OCI-LY1 (cell line): ENCODE data around the gene NOXA1.

Experiments used
- H2AFZ ChIP-seq: fragments of 200-600 bp; sonication (generic), shearing (Covaris generic); 2 replicates; pipeline ENCODE4 v1.6.0; 2014; ENCODE audit warnings: antibody characterized with exemption, mild to moderate bottlenecking, low read length
- H3F3A ChIP-seq: fragments of 200-600 bp; sonication (generic), shearing (Covaris generic); 2 replicates; pipeline ENCODE4 v1.6.0; 2014; ENCODE audit warnings: mild to moderate bottlenecking, antibody characterized with exemption, low read length, moderate library complexity; ENCODE audit not compliant: insufficient read depth
- H3K27ac ChIP-seq: fragments of 200-600 bp; sonication (generic); 2 replicates; pipeline ENCODE4 v1.5.1; 2014; ENCODE audit warnings: low read length, mixed run types, mild to moderate bottlenecking, low read depth; ENCODE audit not compliant: poor library complexity, severe bottlenecking
- H3K27me3 ChIP-seq: fragments of 200-600 bp; sonication (generic); 2 replicates; pipeline ENCODE4 v1.6.0; 2014; ENCODE audit warnings: antibody characterized with exemption, mild to moderate bottlenecking, low read length, moderate library complexity; ENCODE audit not compliant: insufficient read depth
- H3K36me3 ChIP-seq: fragments of 200-600 bp; sonication (generic); 2 replicates; pipeline ENCODE4 v1.6.1; 2014; ENCODE audit warnings: mild to moderate bottlenecking, antibody characterized with exemption, low read length, moderate library complexity, mixed read lengths; ENCODE audit not compliant: insufficient read depth
- H3K4me1 ChIP-seq: fragments of 200-600 bp; sonication (generic); 2 replicates; pipeline ENCODE4 v1.5.1; 2014; ENCODE audit warnings: mild to moderate bottlenecking, low read length, moderate library complexity; ENCODE audit not compliant: insufficient read depth, severe bottlenecking
- H3K4me2 ChIP-seq: fragments of 200-600 bp; sonication (generic), shearing (Covaris generic); 2 replicates; pipeline ENCODE4 v1.6.1; 2014; ENCODE audit warnings: low read length
- H3K4me3 ChIP-seq: fragments of 200-600 bp; sonication (generic); 2 replicates; pipeline ENCODE4 v1.5.1; 2014; ENCODE audit warnings: low read length, low read depth, mild to moderate bottlenecking, mixed read lengths; ENCODE audit not compliant: poor library complexity, severe bottlenecking
- H3K79me2 ChIP-seq: fragments of 200-600 bp; shearing (Covaris generic); 2 replicates; pipeline ENCODE4 v1.6.1; 2016; ENCODE audit warnings: mixed run types, low read length, mixed read lengths; ENCODE audit not compliant: insufficient read depth
- H3K9ac ChIP-seq: fragments of 200-600 bp; sonication (generic), shearing (Covaris generic); 2 replicates; pipeline ENCODE4 v1.6.1; 2014; ENCODE audit warnings: mild to moderate bottlenecking, low read length, mixed read lengths
- H3K9me2 ChIP-seq: fragments of 200-600 bp; sonication (generic), shearing (Covaris generic); 2 replicates; pipeline ENCODE4 v1.6.1; 2014; ENCODE audit warnings: low read depth, mild to moderate bottlenecking, low read length, mixed read lengths
- H3K9me3 ChIP-seq: fragments of 200-600 bp; shearing (Covaris generic); 2 replicates; pipeline ENCODE4 v1.6.1; 2014; ENCODE audit warnings: low read length, mixed read lengths
- H4K20me1 ChIP-seq: fragments of 200-600 bp; sonication (generic), shearing (Covaris generic); 2 replicates; pipeline ENCODE4 v1.6.0; 2016; ENCODE audit warnings: mild to moderate bottlenecking, low read length; ENCODE audit not compliant: insufficient read depth
- CTCF ChIP-seq: fragments of 200-600 bp; sonication (generic), shearing (Covaris generic); IDR thresholded peaks from 2 replicates; pipeline ENCODE4 v1.5.1; 2017; ENCODE audit warnings: mild to moderate bottlenecking, antibody characterized with exemption, low read length, moderate library complexity, mixed read lengths
- EZH2 ChIP-seq: fragments of 200-600 bp; sonication (generic), shearing (Covaris generic); IDR thresholded peaks from 2 replicates; pipeline ENCODE4 v1.8.0; 2017; ENCODE audit warnings: borderline replicate concordance, mixed run types, mild to moderate bottlenecking, antibody characterized with exemption, low read length, moderate library complexity, mixed read lengths

Gene NOXA1

GRCh38 chr9:137477778-137478612 is 54.8 kb downstream of the NOXA1 start:
- H3K27ac ChIP-seq: no peak overlapping the region
- no peaks in the 10 kb centered on the region; the same call in 1 of the 2 replicates for H3K27me3 ChIP-seq

GRCh38 chr9:137478613-137478961 is 55.4 kb downstream of the NOXA1 start:
- Histone ChIP-seq H3K79me2 (no peaks in the 10 kb centered on the region), H3K27me3 (no peaks in the 10 kb centered on the region; the same call in 1 of the 2 replicates), H3K9me2 (no peaks in the 10 kb centered on the region), H2AFZ (no peak overlapping the region), H3K9me3 (peaks cover 8% of the 10 kb centered on the region; the same call in 1 of the 2 replicates), H3K4me3 (no peak overlapping the region), H4K20me1 (no peaks in the 10 kb centered on the region), H3K9ac (no peak overlapping the region), H3K27ac (no peak overlapping the region), H3K36me3 (no peaks in the 10 kb centered on the region), H3K4me1 (no peaks in the 10 kb centered on the region), H3F3A (no peaks in the 10 kb centered on the region), H3K4me2 (no peak overlapping the region)
- TF ChIP-seq CTCF (no peak), EZH2 (no peak)

More at GRCh38 chr9:137477778-137478612, 54.8 kb downstream of the NOXA1 start:
- Histone ChIP-seq H3K4me3 (no peak overlapping the region), H3K36me3 (no peaks in the 10 kb centered on the region), H3K9ac (no peak overlapping the region), H3K4me2 (no peak overlapping the region), H3K4me1 (no peaks in the 10 kb centered on the region), H4K20me1 (no peaks in the 10 kb centered on the region), H2AFZ (no peak overlapping the region), H3K9me3 (peaks cover 8% of the 10 kb centered on the region; the same call in 1 of the 2 replicates), H3F3A (no peaks in the 10 kb centered on the region), H3K79me2 (no peaks in the 10 kb centered on the region), H3K9me2 (no peaks in the 10 kb centered on the region)
- TF ChIP-seq EZH2 (no peak), CTCF (no peak)

- no peak overlapping the region for H3K9ac ChIP-seq
- H2AFZ ChIP-seq: no peak overlapping the region
- no peaks in the 10 kb centered on the region for H3K4me1 ChIP-seq
- no peak overlapping the region for H3K4me2 ChIP-seq
- TF ChIP-seq EZH2: no peak
- no peaks in the 10 kb centered on the region for H3K36me3 ChIP-seq
- H3F3A ChIP-seq: no peaks in the 10 kb centered on the region
- no peaks in the 10 kb centered on the region for H3K79me2 ChIP-seq
- H4K20me1 ChIP-seq: no peaks in the 10 kb centered on the region
- H3K27ac ChIP-seq: no peak overlapping the region
- no peaks in the 10 kb centered on the region for H3K9me2 ChIP-seq
- no peak overlapping the region for H3K4me3 ChIP-seq
- no peaks in the 10 kb centered on the region; the same call in 1 of the 2 replicates for H3K27me3 ChIP-seq
- H3K9me3 ChIP-seq: peaks cover 8% of the 10 kb centered on the region; the same call in 1 of the 2 replicates
Observed at GRCh38 chr9:137478962-137479861, 56.0 kb downstream of the NOXA1 start.
